Mononuclear cell (primary cell): ENCODE results near the gene EDEM1. TPM values are rescaled to one million over a fixed set of nuclear protein-coding genes. Genes with fewer than 3 reads are reported as not detected.

Source experiments
- H3K27me3 ChIP-seq: 2 replicates; pipeline ENCODE4 v1.6.0; 2011; ENCODE audit warnings: low read length, control low read depth; ENCODE audit not compliant: insufficient read depth
- H3K4me1 ChIP-seq: 2 replicates; pipeline ENCODE4 v1.5.1; 2011; ENCODE audit warnings: mild to moderate bottlenecking, low read length, control low read depth; ENCODE audit not compliant: insufficient read depth
- H3K4me3 ChIP-seq: 2 replicates; pipeline ENCODE4 v1.5.1; 2011; ENCODE audit warnings: mild to moderate bottlenecking, low read length, moderate library complexity
- H3K9me3 ChIP-seq: 2 replicates; pipeline ENCODE4 v1.5.1; 2011; ENCODE audit warnings: low read depth, mild to moderate bottlenecking, control low read depth, low read length
- total RNA-seq: library from RNA; depleted of rRNA; stranded (reverse); fragments of >200 nt; gene quantifications from one replicate; pipeline ENCODE4 v1.2.3, GENCODE V29; 2012

EDEM1 gene
- total RNA-seq, 1 donor: 120 TPM

- Histone ChIP-seq H3K9me3 (no peaks in the 10 kb centered on the region), H3K4me1 (peaks cover under 1% of the 10 kb centered on the region), H3K27me3 (no peaks in the 10 kb centered on the region), H3K4me3 (no peak overlapping the region)
Measured at GRCh38 chr3:5254281-5255048, 67.0 kb downstream of the EDEM1 start.

- Histone ChIP-seq H3K4me1 (peaks cover 13% of the 10 kb centered on the region), H3K27me3 (no peaks in the 10 kb centered on the region), H3K9me3 (no peaks in the 10 kb centered on the region), H3K4me3 (no peak overlapping the region)
Measured at GRCh38 chr3:5255404-5256344, 68.2 kb downstream of the EDEM1 start.

- no peak overlapping the region for H3K4me3 ChIP-seq
- no peaks in the 10 kb centered on the region for H3K27me3 ChIP-seq
- no peaks in the 10 kb centered on the region for H3K9me3 ChIP-seq
- peaks cover 26% of the 10 kb centered on the region for H3K4me1 ChIP-seq
Measured at GRCh38 chr3:5258526-5258925, 71.0 kb downstream of the EDEM1 start.

- Histone ChIP-seq H3K4me3 (no peak overlapping the region), H3K9me3 (no peaks in the 10 kb centered on the region), H3K27me3 (no peaks in the 10 kb centered on the region), H3K4me1 (peaks cover 26% of the 10 kb centered on the region)
Measured at GRCh38 chr3:5260992-5261501, 73.5 kb downstream of the EDEM1 start.

- H3K9me3 ChIP-seq: no peaks in the 10 kb centered on the region
- H3K4me3 ChIP-seq: no peak overlapping the region
- no peaks in the 10 kb centered on the region for H3K27me3 ChIP-seq
- H3K4me1 ChIP-seq: peaks cover 26% of the 10 kb centered on the region
Measured at GRCh38 chr3:5262507-5262906, 75.0 kb downstream of the EDEM1 start.

- Histone ChIP-seq H3K4me1 (peaks cover 26% of the 10 kb centered on the region), H3K27me3 (no peaks in the 10 kb centered on the region), H3K4me3 (no peak overlapping the region), H3K9me3 (no peaks in the 10 kb centered on the region)
Measured at GRCh38 chr3:5264093-5264600, 76.6 kb downstream of the EDEM1 start.

GRCh38 chr3:5264896-5265770, 77.6 kb downstream of the EDEM1 start:
- Histone ChIP-seq H3K4me3 (no peak overlapping the region), H3K4me1 (peaks cover 18% of the 10 kb centered on the region), H3K9me3 (no peaks in the 10 kb centered on the region), H3K27me3 (no peaks in the 10 kb centered on the region)

GRCh38 chr3:5267252-5267651, 79.7 kb downstream of the EDEM1 start:
- Histone ChIP-seq H3K27me3 (no peaks in the 10 kb centered on the region), H3K4me1 (no peaks in the 10 kb centered on the region), H3K4me3 (no peak overlapping the region), H3K9me3 (no peaks in the 10 kb centered on the region)

GRCh38 chr3:5267889-5268288, 80.4 kb downstream of the EDEM1 start:
- Histone ChIP-seq H3K4me1 (no peaks in the 10 kb centered on the region), H3K4me3 (no peak overlapping the region), H3K9me3 (no peaks in the 10 kb centered on the region), H3K27me3 (no peaks in the 10 kb centered on the region)

Other genes with a start within 250 kb of the EDEM1 start
- 216 TPM for gene BHLHE40, start 208.3 kb upstream of the EDEM1 start, total RNA-seq
- gene ARL8B, start 65.4 kb upstream of the EDEM1 start, total RNA-seq: 106 TPM